ENCODE measurements around the gene MAMLD1.

MAMLD1 gene

GRCh38 chrX:150358651-150359050 is 4.5 kb upstream of the MAMLD1 start:
- no peak for DNase-seq

- no peak for DNase-seq
Observed at GRCh38 chrX:150360331-150360730, 2.8 kb upstream of the MAMLD1 start.

- DNase-seq: no peak
Observed at GRCh38 chrX:150361070-150361776, 1.9 kb upstream of the MAMLD1 start.

GRCh38 chrX:150361777-150362351 is 1.3 kb upstream of the MAMLD1 start:
- DNase-seq: no peak

- peak; percentile 38 for DNase-seq
Observed at GRCh38 chrX:150363561-150364346, 637 bp downstream of the MAMLD1 start.

GRCh38 chrX:150364347-150365050 is 1.4 kb downstream of the MAMLD1 start:
- peak; percentile 7 for DNase-seq

GRCh38 chrX:150365051-150365989 is 2.2 kb downstream of the MAMLD1 start:
- DNase-seq: peak; percentile 62

GRCh38 chrX:150365990-150366911 is 3.1 kb downstream of the MAMLD1 start:
- DNase-seq: peak; percentile 38

- peak; percentile 39 for DNase-seq
Observed at GRCh38 chrX:150366951-150367545, 3.9 kb downstream of the MAMLD1 start.

GRCh38 chrX:150370589-150371312 is 7.6 kb downstream of the MAMLD1 start:
- no peak for DNase-seq

GRCh38 chrX:150371877-150372276 is 8.8 kb downstream of the MAMLD1 start:
- DNase-seq: no peak

- no peak for DNase-seq
Observed at GRCh38 chrX:150372280-150372679, 9.2 kb downstream of the MAMLD1 start.

- DNase-seq: no peak
Observed at GRCh38 chrX:150372756-150373155, 9.6 kb downstream of the MAMLD1 start.

GRCh38 chrX:150375243-150375770 is 12.2 kb downstream of the MAMLD1 start:
- no peak for DNase-seq

- DNase-seq: no peak
Observed at GRCh38 chrX:150377005-150377404, 13.9 kb downstream of the MAMLD1 start.

GRCh38 chrX:150405006-150405405 is 41.9 kb downstream of the MAMLD1 start:
- DNase-seq: no peak

GRCh38 chrX:150405576-150405975 is 42.5 kb downstream of the MAMLD1 start:
- no peak for DNase-seq

- no peak for DNase-seq
Observed at GRCh38 chrX:150406596-150406995, 43.5 kb downstream of the MAMLD1 start.

- no peak for DNase-seq
Observed at GRCh38 chrX:150408007-150408406, 44.9 kb downstream of the MAMLD1 start.

GRCh38 chrX:150408561-150408960 is 45.4 kb downstream of the MAMLD1 start:
- no peak for DNase-seq
